GM15510 (cell line): ENCODE data around the gene ZRANB3.

ENCODE experiments used
- POLR2A ChIP-seq: IDR thresholded peaks from 3 replicates; pipeline ENCODE4 v1.6.1; 2011; ENCODE audit warnings: borderline replicate concordance; ENCODE audit not compliant: insufficient read length; ENCODE audit errors: extremely low read depth

Gene ZRANB3

GRCh38 chr2:135099802-135100483 is 431.1 kb downstream of the ZRANB3 start:
- TF ChIP-seq POLR2A = no peak

DNA sequence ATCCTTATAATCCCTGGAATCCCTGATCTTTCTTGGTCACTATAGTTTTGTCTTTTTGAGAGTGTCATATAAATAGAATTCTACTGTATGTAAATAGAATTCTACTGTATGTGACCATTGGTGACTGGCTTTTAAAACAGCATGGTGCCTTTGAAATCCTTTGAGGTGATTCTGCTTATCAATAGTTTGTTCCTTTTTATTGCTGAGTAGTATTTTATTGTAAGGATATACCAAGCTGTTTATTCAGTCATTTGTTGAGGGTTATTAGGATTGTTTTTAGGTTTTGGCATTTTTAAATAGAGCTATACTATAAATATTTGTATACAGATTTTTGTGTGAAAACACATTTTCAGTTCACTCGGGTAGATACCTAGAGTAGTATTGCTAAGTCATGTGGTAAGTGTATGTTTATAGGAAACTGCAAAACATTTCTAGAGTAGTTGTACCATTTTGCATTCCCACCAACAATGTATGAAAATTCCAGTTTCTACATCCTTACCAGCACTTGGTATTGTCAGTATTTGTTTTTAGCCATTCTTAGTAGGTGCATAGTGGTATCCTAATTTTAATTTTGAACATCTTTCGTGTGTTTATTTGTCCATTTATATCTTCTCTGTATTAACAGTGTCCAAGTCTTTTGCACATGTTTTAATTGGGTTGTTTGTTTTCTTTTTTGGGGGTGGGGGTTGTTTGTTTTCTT is 433.3 kb downstream of the ZRANB3 start:
- TF ChIP-seq POLR2A = no peak

- TF ChIP-seq POLR2A = no peak
These were observed 434.2 kb downstream of the ZRANB3 start for GRCh38 chr2:135096665-135097446.

GRCh38 chr2:135095591-135095990 is 435.4 kb downstream of the ZRANB3 start:
- no peak for TF ChIP-seq POLR2A

DNA sequence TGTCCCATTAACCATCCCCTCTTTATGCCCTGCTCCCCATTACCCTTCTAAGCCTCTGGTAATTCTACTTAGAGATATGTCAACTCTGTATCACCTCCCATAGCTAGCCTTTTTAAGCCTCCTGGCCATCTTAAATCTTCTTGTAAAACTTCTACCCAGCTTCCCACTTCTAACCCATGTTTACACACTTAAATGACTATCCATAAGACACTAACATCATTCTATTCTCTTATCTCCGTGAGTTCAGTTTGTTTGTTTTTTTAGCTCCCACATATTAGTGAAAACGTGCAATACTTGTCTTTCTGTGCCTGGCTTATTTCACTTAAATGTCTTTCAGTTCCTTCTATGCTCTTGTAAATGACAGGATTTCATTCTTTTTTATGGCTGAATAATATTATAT is 436.5 kb downstream of the ZRANB3 start:
- no peak for TF ChIP-seq POLR2A

- TF ChIP-seq POLR2A = no peak
These were observed 437.2 kb downstream of the ZRANB3 start for GRCh38 chr2:135093670-135094330.

DNA sequence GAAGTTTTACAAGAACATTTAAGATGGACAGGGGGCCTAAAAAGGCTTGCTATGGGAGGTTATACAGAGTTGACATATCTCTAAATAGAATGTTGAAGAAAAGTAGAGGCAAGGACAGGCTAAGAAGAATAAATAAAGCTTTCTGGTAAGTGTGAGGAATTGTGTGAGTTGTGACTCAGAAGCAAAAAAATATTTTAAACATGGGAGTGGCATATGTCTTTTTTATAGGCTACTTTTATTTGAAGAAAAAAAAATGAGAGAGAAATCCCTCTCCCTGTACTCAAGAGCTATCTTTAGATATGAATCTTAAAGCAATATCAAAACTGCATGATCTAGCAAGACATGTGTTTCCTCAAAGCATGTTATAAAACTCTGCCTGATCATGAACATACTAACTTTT is 437.8 kb downstream of the ZRANB3 start:
- no peak for TF ChIP-seq POLR2A

- no peak for TF ChIP-seq POLR2A
These were observed 439.3 kb downstream of the ZRANB3 start for GRCh38 chr2:135091681-135092080.
